HG03064 (cell line): Measurements from ENCODE around the gene MOB2.

Experiments
- ATAC-seq: cut with Tn5 transposase; IDR thresholded peaks from one replicate; pipeline ENCODE4 v1.9.1; 2021; ENCODE audit warnings: low read depth; ENCODE audit not compliant: unreplicated experiment

The MOB2 gene

GRCh38 chr11:1460396-1460985 lies 26.1 kb downstream of the MOB2 start:
- ATAC-seq: no peak

DNA sequence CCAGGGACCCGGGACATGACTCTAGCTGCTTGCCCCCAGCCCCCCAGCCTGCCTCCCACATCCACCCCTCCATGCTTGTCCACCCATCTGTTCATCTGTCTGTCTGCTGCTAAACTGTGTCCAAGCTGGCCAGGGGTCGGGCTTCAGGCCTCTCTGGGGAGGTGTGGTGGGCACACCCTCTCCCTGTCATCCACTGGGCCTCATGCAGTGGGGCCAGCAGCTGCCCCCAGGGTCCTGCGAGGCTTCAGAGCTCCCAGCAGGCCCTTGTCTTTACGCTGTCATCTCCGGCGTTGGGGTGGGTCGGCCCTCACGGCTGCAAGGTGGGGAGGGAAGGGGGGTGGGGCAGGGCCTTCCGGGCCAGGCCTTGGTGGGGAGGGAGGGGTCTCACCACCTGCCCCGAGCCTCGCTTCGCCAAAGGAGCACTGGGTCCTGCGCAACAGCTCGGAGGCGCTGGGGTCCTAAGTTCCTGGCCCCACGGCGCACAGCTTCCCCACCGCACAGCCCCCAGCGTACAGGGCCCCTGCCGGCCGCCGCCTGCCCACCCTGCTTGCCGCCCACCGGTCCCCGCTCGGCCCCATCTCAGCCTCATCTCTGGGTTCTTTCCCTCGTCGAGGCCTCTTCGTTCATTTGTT lies 26.7 kb downstream of the MOB2 start:
- no peak for ATAC-seq

- ATAC-seq: no peak
Observed at GRCh38 chr11:1459219-1459575, 27.4 kb downstream of the MOB2 start.

GRCh38 chr11:1458340-1459218 lies 28.0 kb downstream of the MOB2 start:
- ATAC-seq: no peak

GRCh38 chr11:1457856-1458255 lies 28.7 kb downstream of the MOB2 start:
- ATAC-seq: no peak

- no peak for ATAC-seq
Observed at GRCh38 chr11:1457326-1457680, 29.3 kb downstream of the MOB2 start.

GRCh38 chr11:1456596-1457325 lies 29.8 kb downstream of the MOB2 start:
- no peak for ATAC-seq

GRCh38 chr11:1456176-1456575 lies 30.4 kb downstream of the MOB2 start:
- ATAC-seq: no peak

GRCh38 chr11:1455763-1456060 lies 30.9 kb downstream of the MOB2 start:
- no peak for ATAC-seq

DNA sequence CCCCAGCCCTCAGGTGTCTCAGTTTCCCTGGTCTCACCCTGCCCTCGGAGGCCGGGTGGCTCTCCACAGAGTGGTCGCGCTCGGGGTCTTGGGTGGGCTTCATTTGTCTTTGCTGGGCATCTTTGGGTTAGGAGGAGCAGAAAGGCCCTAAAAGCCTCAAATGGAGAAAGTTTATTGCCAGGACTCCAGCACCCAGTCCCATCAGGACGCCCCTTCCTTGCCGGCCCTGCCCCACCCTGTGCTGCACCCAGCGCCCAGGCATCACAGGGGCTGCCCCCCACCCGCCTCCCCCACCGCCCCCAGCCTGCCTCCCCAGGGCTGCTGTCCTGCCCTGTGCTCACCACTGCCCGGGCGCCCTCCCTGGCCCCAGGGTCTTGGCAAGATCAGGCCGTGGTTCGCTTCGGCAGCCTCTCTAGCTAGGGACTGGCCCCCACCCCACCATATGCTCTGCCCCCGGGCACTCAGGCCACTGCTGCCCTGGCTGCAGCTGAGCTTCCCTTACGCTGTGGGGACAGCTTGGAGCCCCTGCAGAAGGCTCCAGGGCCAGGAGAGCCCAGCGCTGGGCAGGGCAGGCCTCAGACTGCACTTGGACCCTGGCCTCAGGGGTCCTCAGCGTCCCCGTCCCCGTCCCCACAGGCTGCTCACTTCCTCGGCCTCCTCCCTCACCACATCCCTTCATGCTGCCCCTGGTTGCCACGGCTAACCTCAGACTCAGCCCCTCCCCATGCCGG lies 31.4 kb downstream of the MOB2 start:
- no peak for ATAC-seq

DNA sequence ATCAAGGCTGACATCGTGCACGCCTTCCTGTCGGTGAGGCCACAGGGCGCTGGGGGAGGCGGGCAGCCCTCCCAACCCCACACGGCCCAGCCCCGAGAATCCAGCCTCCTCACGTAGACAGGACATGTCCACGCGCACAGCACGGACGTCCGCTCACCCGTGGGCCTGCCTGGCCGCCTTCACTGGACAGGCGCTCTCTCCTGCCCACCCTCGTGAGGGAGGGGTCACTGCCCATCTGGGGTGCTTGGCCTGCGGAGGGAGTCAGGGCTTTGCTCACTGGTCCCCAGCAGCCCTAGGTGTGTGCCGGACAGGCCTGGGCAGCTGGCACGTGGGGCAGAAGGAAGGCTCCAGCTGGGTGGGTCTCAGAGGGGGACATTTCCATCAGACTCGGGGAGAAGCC lies 32.0 kb downstream of the MOB2 start:
- no peak for ATAC-seq

GRCh38 chr11:1453611-1454034 lies 33.0 kb downstream of the MOB2 start:
- ATAC-seq: no peak

- ATAC-seq: no peak
Observed at GRCh38 chr11:1452744-1453143, 33.8 kb downstream of the MOB2 start.

- ATAC-seq: no peak
Observed at GRCh38 chr11:1451781-1452470, 34.7 kb downstream of the MOB2 start.

DNA sequence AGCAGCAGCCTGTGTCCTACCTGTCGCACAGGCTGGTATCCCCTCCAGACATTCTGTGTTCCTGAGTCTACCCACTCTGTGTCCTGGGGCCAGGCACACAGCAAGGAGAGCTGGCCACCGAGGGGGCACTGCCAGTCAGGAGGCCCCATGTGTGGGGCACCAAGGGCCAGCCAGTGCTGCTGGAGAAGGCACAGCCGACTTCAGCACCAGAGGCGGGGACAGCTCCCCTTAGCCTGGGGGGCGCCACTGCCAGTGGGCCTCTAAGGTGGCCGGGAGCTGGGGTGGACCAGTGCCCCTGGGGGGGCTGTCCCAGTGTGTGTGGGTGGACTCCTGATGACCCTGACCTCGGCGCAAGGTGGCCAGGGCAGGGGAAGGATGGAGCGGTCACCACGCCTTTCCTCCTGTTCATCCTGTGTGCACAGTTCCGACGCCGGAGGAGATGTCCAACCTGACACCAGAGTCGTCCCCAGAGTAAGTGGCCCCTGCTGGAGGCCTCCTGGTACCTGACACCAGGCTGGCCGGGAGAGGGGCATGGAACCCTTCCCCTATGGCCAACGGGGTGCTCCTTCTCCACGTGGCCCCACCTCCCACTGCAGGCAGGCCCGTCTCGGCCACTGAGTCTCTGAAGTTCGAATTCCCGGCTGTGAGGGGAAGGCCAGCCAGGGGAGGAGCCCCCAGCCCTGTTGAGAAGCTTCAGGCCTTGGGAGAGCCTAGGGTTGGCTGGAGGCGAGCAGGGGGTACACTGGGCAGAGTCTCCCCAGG lies 35.4 kb downstream of the MOB2 start:
- ATAC-seq: no peak

- no peak for ATAC-seq
Observed at GRCh38 chr11:1450344-1450875, 36.2 kb downstream of the MOB2 start.

- no peak for ATAC-seq
Observed at GRCh38 chr11:1449490-1450243, 36.9 kb downstream of the MOB2 start.

DNA sequence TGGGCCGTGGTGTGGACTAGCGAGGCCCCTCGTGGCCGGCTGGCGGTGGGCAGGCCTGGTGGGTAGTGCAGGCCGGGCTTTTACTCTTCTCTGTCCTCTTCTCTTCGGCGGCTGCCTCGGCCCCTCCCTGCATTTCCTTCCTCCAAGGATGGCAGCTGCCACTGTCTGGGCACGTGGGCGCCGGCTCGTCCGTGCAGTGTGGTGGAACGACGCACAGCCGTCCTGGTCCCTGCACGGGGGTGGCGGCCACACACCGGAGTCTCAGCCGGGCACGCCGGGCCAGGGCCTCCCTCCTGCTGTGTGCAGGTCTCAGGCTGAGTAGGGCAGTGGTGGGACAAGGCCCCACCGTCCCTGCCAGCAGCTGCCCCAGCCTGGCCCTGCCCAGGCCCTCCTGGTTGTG lies 37.7 kb downstream of the MOB2 start:
- ATAC-seq: no peak
